ENCODE data around the gene PHF20.

GRCh38 chr20:35830264-35830663 is 58.4 kb downstream of the PHF20 start:
- TF ChIP-seq EZH2 (IDR thresholded peaks at IDR 0.05; ENCODE audit: low read length, unreplicated experiment) (no peak), CTCF (conservative IDR thresholded peaks at IDR 0.05; ENCODE audit: low read depth, low read length) (no peak)
